Upper lobe of right lung (tissue), 1 donor: ENCODE results near the gene KIAA0232. TPM values are rescaled to one million over a fixed set of nuclear protein-coding genes. Genes with fewer than 3 reads are reported as not detected.

ENCODE experiments used
- ATAC-seq: fragments of 200-7000 bp; cut with Tn5 transposase; one replicate; pipeline ENCODE4 v1.9.1; 2020; ENCODE audit warnings: mild to moderate bottlenecking, moderate library complexity
- DNase-seq: peaks from one replicate; pipeline ENCODE4 v3.0.0-alpha.2; 2020
- H3K27ac ChIP-seq: fragments of 200-600 bp; one replicate; pipeline ENCODE4 v1.8.0; 2022
- H3K27me3 ChIP-seq: fragments of 200-600 bp; one replicate; pipeline ENCODE4 v1.8.0; 2022; ENCODE audit warnings: mild to moderate bottlenecking
- H3K36me3 ChIP-seq: fragments of 200-600 bp; one replicate; pipeline ENCODE4 v1.8.0; 2022
- H3K4me1 ChIP-seq: fragments of 200-600 bp; one replicate; pipeline ENCODE4 v1.8.0; 2022
- H3K4me3 ChIP-seq: fragments of 200-600 bp; one replicate; pipeline ENCODE4 v1.8.0; 2022; ENCODE audit warnings: mild to moderate bottlenecking
- H3K9me3 ChIP-seq: fragments of 200-600 bp; one replicate; pipeline ENCODE4 v1.8.0; 2022
- CTCF ChIP-seq: fragments of 200-600 bp; IDR thresholded peaks from one replicate; pipeline ENCODE4 v1.8.0; 2022; ENCODE audit warnings: antibody characterized with exemption
- intact Hi-C: fragments of 100-400 bp; cut with DNase I; formaldehyde crosslinking; loops from one replicate; pipeline ENCODE4 v1.11.0; 2022
- total RNA-seq: library from RNA; stranded (reverse); fragmentation: NEBNext Ultra II Directional; extraction: Animal tissue kit (Norgen Biotek cat#: 25700); gene quantifications from one replicate; pipeline ENCODE4 v1.2.1, GENCODE V29; 2021
- donor health status: DM: no; HTN: yes; CAD: no; lungs with severe emphysema.

The KIAA0232 gene
- total RNA-seq, 1 donor from 2014 or later, result 30.9 TPM

GRCh38 chr4:6749340-6750171 is 33.0 kb upstream of the KIAA0232 start:
- no peaks in the 10 kb centered on the region for H3K27me3 ChIP-seq
- H3K4me3 ChIP-seq, result no peak overlapping the region
- no peaks in the 10 kb centered on the region for H3K36me3 ChIP-seq
- H3K9me3 ChIP-seq, result no peaks in the 10 kb centered on the region
- H3K4me1 ChIP-seq, result peaks cover 37% of the 10 kb centered on the region
- intact Hi-C loops, result no loop called here
- TF ChIP-seq CTCF, result no peak
- H3K27ac ChIP-seq, result peak overlapping the region; percentile 3
- ATAC-seq (peak; percentile 76), DNase-seq (peak; percentile 89)

- intact Hi-C loops, result no loop called here
- peaks cover 37% of the 10 kb centered on the region for H3K4me1 ChIP-seq
- peak overlapping the region; percentile 3 for H3K27ac ChIP-seq
Measured at GRCh38 chr4:6750286-6751221, 32.0 kb upstream of the KIAA0232 start.

GRCh38 chr4:6751611-6752485 is 30.7 kb upstream of the KIAA0232 start:
- no peaks in the 10 kb centered on the region for H3K27me3 ChIP-seq

More at GRCh38 chr4:6750286-6751221, 32.0 kb upstream of the KIAA0232 start:
- DNase-seq, result no peak
- Histone ChIP-seq H3K4me3 (no peak overlapping the region), H3K27me3 (no peaks in the 10 kb centered on the region), H3K36me3 (no peaks in the 10 kb centered on the region), H3K9me3 (no peaks in the 10 kb centered on the region)
- no peak for ATAC-seq
- no peak for TF ChIP-seq CTCF

GRCh38 chr4:6752486-6752829 is 30.1 kb upstream of the KIAA0232 start:
- Histone ChIP-seq H3K27me3 (no peaks in the 10 kb centered on the region), H3K9me3 (no peaks in the 10 kb centered on the region), H3K4me3 (no peak overlapping the region), H3K4me1 (peaks cover 27% of the 10 kb centered on the region), H3K27ac (peak overlapping the region; percentile 36), H3K36me3 (no peaks in the 10 kb centered on the region)
- intact Hi-C loops, result no loop called here
- ATAC-seq, result peak; percentile 18
- no peak for TF ChIP-seq CTCF
- DNase-seq, result no peak

More at GRCh38 chr4:6751611-6752485, 30.7 kb upstream of the KIAA0232 start:
- H3K9me3 ChIP-seq, result no peaks in the 10 kb centered on the region
- no peaks in the 10 kb centered on the region for H3K36me3 ChIP-seq
- intact Hi-C loops, result no loop called here
- no peak for TF ChIP-seq CTCF
- DNase-seq (no peak), ATAC-seq (no peak)
- no peak overlapping the region for H3K4me3 ChIP-seq
- peak overlapping the region; percentile 37 for H3K27ac ChIP-seq
- H3K4me1 ChIP-seq, result peaks cover 33% of the 10 kb centered on the region

- Histone ChIP-seq H3K27ac (no peak overlapping the region), H3K9me3 (no peaks in the 10 kb centered on the region), H3K27me3 (no peaks in the 10 kb centered on the region), H3K4me1 (peaks cover 21% of the 10 kb centered on the region), H3K36me3 (no peaks in the 10 kb centered on the region), H3K4me3 (no peak overlapping the region)
- DNase-seq (peak; percentile 83), ATAC-seq (peak; percentile 63)
- intact Hi-C loops, result no loop called here
- TF ChIP-seq CTCF, result no peak
Measured at GRCh38 chr4:6753103-6753560, 29.4 kb upstream of the KIAA0232 start.
